ENCODE data around the gene MACROD2.

The MACROD2 gene

GRCh38 chr20:14355791-14356190, 360.5 kb downstream of the MACROD2 start:
- Histone ChIP-seq H3K27me3 (replicated peaks; ENCODE audit: control insufficient read depth, insufficient read depth, low read length) (no peaks in the 10 kb centered on the region), H3K4me3 (replicated peaks; ENCODE audit: low read depth, low read length) (no peak overlapping the region), H3K36me3 (ENCODE audit: control insufficient read depth, insufficient read depth, low read length) (no peaks in the 10 kb centered on the region)
- no peak for DNase-seq (ENCODE audit: extremely low read depth, insufficient read length)
- TF ChIP-seq, protein P1, sequence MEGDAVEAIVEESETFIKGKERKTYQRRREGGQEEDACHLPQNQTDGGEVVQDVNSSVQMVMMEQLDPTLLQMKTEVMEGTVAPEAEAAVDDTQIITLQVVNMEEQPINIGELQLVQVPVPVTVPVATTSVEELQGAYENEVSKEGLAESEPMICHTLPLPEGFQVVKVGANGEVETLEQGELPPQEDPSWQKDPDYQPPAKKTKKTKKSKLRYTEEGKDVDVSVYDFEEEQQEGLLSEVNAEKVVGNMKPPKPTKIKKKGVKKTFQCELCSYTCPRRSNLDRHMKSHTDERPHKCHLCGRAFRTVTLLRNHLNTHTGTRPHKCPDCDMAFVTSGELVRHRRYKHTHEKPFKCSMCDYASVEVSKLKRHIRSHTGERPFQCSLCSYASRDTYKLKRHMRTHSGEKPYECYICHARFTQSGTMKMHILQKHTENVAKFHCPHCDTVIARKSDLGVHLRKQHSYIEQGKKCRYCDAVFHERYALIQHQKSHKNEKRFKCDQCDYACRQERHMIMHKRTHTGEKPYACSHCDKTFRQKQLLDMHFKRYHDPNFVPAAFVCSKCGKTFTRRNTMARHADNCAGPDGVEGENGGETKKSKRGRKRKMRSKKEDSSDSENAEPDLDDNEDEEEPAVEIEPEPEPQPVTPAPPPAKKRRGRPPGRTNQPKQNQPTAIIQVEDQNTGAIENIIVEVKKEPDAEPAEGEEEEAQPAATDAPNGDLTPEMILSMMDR (IDR thresholded peaks at IDR 0.05; ENCODE audit: insufficient read depth, low read length, poor library complexity, severe bottlenecking), result no peak

DNA sequence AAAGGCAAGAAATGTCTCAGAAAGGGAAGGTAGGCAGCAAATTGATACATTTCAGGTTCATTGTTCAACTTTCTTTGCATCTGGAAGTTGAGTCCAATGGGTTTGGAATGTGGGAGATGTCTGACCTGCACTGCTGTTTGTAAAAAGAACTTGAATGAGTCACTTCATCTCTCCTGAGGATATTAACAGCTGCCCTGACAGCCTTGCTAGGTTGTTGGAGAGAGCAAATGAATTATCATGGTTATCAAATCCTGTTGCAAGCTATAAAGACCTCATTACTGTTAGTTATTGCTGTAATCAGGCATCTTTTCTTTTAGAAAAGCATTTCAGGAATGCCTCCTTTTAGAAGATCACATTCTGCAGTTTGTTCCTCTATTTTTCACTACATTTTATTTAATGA, 365.1 kb downstream of the MACROD2 start:
- Histone ChIP-seq H3K4me3 (replicated peaks; ENCODE audit: low read depth, low read length) (no peak overlapping the region), H3K36me3 (ENCODE audit: control insufficient read depth, insufficient read depth, low read length) (no peaks in the 10 kb centered on the region), H3K27me3 (replicated peaks; ENCODE audit: control insufficient read depth, insufficient read depth, low read length) (no peaks in the 10 kb centered on the region)
- TF ChIP-seq, protein P1 (IDR thresholded peaks at IDR 0.05; ENCODE audit: insufficient read depth, low read length, poor library complexity, severe bottlenecking), result no peak
- DNase-seq (ENCODE audit: extremely low read depth, insufficient read length), result no peak

GRCh38 chr20:14361509-14362345, 366.4 kb downstream of the MACROD2 start:
- Histone ChIP-seq H3K4me3 (replicated peaks; ENCODE audit: low read depth, low read length) (no peak overlapping the region), H3K36me3 (ENCODE audit: control insufficient read depth, insufficient read depth, low read length) (no peaks in the 10 kb centered on the region), H3K27me3 (replicated peaks; ENCODE audit: control insufficient read depth, insufficient read depth, low read length) (no peaks in the 10 kb centered on the region)
- TF ChIP-seq, protein P1 (IDR thresholded peaks at IDR 0.05; ENCODE audit: insufficient read depth, low read length, poor library complexity, severe bottlenecking), result no peak
- DNase-seq (ENCODE audit: extremely low read depth, insufficient read length), result no peak

- Histone ChIP-seq H3K27me3 (replicated peaks; ENCODE audit: control insufficient read depth, insufficient read depth, low read length) (no peaks in the 10 kb centered on the region), H3K4me3 (replicated peaks; ENCODE audit: low read depth, low read length) (no peak overlapping the region), H3K36me3 (ENCODE audit: control insufficient read depth, insufficient read depth, low read length) (no peaks in the 10 kb centered on the region)
- DNase-seq (ENCODE audit: extremely low read depth, insufficient read length), result no peak
- TF ChIP-seq, protein P1 (IDR thresholded peaks at IDR 0.05; ENCODE audit: insufficient read depth, low read length, poor library complexity, severe bottlenecking), result no peak
Measured at GRCh38 chr20:14374196-14374595, 378.9 kb downstream of the MACROD2 start.

DNA sequence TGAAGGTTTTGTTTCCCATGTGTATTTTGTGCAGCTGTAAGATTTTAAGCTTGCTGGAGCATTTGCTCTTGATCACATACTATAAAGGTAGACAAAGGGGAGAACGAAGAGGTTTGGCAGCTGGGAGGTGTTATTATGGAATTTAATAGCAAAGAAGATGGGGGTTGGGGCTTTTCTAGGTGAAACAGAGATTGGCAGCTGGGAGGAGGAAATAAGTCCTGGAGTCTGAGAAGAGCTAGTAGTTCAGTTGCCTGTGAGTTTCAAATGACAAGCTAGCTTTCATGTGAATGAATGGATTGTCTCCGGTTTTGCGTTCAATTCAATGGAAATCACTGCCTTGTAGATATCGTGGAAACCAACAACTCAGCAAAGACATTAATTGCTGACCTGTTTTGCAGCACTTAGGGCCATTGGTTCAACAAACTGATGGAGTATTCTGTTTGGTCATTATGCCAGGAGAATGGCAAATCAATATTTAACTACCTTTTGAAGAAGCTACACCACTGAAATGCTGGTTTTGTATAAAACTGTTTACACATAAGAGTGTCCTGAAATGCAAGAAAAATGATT, 380.2 kb downstream of the MACROD2 start:
- no peaks in the 10 kb centered on the region for H3K36me3 ChIP-seq (ENCODE audit: control insufficient read depth, insufficient read depth, low read length)
- no peak overlapping the region for H3K4me3 ChIP-seq (replicated peaks; ENCODE audit: low read depth, low read length)
- TF ChIP-seq, protein P1 (IDR thresholded peaks at IDR 0.05; ENCODE audit: insufficient read depth, low read length, poor library complexity, severe bottlenecking), result no peak
- no peak for DNase-seq (ENCODE audit: extremely low read depth, insufficient read length)
- no peaks in the 10 kb centered on the region for H3K27me3 ChIP-seq (replicated peaks; ENCODE audit: control insufficient read depth, insufficient read depth, low read length)

Data from GM06990 (cell line).